ENCODE measurements around the gene TMEM181. TPM values are rescaled to one million over a fixed set of nuclear protein-coding genes. Genes with fewer than 3 reads are reported as not detected.
"Not testable (repeated sequence)": the region's sequence is repeated elsewhere in the genome, so short reads cannot be mapped to it uniquely, and the experiment has no call there.

The TMEM181 gene
- total RNA-seq, 1 experiment from 2014 or later: 24.1 TPM

GRCh38 chr6:158620963-158621693, 61.2 kb downstream of the TMEM181 start:
- DNase-seq (ENCODE audit: low read depth): no peak

- no peak for DNase-seq (ENCODE audit: low read depth)
Measured at GRCh38 chr6:158621694-158622544, 62.0 kb downstream of the TMEM181 start.

- DNase-seq (ENCODE audit: low read depth): no peak
Measured at GRCh38 chr6:158622545-158623190, 62.8 kb downstream of the TMEM181 start.

DNA sequence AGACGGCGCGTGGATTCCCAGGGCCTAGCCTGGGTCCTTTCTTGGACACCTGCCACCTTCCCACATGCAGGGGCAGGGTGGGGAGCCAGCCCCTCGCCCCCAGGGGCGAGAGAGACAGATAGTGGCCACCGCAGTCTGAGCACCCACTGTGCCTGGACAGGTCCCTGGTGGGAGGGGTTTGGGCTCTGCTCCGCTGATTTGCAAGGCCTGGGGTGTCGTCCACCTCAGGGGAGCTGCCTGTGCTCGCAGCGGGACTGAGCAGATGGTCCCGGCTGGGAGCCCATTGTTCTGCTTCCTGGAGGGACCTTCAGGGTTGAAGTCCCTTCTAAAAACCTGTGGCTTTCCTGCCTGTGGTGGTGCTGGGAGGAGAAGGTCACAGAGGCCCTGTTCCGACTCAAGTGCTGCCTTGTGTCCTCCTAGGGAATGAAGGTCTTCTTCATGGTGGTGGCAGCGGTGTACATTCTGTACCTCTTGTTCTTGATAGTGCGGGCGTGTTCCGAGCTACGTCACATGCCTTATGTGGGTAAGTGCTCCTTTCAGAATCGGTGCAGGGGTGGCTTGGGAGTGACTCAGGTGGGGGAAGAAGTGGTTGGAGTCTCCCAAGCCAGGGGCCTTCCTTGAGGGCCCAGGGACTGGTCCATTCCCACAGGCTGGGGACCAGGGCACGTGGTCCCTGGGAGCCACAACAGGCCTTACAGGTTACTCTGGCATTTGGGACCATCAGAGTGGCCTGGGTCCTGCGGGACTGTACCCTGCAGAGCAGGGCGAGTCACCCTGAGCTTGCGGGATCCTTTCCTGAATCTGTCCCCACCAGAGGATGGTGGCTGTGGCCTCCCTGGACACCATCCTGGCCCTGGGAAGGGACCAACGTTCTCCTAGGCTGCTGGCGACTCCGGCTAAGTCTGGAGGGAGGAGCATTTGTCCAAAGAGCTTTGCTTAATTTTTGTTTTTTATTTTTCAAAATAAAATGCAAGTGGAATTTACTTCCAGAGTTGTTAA, 65.1 kb downstream of the TMEM181 start:
- no peak for DNase-seq (ENCODE audit: low read depth)

DNA sequence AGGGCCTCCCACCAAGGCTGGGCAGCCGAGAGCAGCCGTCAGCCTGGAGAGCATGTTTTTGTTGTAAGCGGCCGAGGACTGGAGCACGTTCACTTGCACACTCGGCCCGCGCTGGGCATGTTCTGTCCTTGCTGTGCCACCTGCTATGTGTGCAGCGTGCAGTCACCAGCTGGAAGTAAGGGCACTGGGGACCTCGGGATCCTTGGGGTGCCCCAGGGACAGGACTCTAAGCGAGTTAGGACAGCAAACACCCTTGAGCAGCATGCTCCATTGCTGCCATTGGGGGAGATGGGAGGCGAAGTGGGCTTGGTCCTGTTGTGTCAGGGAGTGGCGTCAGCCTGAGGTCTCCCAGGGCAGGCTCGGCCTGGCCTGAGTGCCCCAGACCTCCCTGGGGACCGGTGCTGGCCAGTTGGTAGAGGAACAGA, 66.0 kb downstream of the TMEM181 start:
- DNase-seq (ENCODE audit: low read depth): no peak

GRCh38 chr6:158626360-158627167, 66.7 kb downstream of the TMEM181 start:
- no peak for DNase-seq (ENCODE audit: low read depth)

DNA sequence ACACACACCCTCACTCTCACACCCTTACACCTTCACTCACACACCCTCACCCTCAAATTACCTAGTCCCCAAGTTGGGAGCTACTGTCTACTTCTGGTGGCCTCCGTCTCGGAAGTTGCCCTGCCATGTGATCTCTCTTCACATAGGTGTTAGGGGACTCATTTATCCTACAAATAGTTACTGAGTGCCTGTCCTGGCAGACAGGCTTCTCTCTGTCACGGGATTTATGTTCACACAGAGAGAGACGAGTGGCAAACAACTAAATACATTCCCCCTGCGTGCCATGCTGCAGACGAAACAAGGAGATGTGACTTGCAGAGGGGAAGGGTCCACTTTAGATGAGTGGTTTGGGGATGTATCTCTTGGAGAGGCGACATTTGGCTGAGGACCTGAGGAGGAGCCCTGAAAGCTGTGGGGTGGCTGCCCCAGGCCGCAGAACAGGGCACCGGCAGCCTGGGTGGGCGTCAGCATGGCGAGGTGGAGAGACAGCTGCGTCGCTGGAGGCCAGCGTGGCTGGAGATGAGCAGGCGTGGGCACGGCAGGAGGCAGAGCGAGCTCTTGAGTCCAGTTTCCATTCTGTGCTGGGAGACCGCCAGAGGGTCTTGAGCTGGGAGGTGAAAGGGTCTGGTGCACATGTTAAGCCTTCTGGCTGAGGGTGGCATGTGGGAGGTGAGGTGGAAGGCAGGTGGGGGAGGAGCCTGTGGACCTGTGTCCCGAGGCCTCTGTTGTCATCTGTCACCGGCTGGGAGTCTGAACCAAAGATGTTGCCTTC, 67.5 kb downstream of the TMEM181 start:
- no peak for DNase-seq (ENCODE audit: low read depth)

- DNase-seq (ENCODE audit: low read depth): no peak
Measured at GRCh38 chr6:158627940-158628211, 68.0 kb downstream of the TMEM181 start.

GRCh38 chr6:158628542-158628941, 68.7 kb downstream of the TMEM181 start:
- no peak for DNase-seq (ENCODE audit: low read depth)

DNA sequence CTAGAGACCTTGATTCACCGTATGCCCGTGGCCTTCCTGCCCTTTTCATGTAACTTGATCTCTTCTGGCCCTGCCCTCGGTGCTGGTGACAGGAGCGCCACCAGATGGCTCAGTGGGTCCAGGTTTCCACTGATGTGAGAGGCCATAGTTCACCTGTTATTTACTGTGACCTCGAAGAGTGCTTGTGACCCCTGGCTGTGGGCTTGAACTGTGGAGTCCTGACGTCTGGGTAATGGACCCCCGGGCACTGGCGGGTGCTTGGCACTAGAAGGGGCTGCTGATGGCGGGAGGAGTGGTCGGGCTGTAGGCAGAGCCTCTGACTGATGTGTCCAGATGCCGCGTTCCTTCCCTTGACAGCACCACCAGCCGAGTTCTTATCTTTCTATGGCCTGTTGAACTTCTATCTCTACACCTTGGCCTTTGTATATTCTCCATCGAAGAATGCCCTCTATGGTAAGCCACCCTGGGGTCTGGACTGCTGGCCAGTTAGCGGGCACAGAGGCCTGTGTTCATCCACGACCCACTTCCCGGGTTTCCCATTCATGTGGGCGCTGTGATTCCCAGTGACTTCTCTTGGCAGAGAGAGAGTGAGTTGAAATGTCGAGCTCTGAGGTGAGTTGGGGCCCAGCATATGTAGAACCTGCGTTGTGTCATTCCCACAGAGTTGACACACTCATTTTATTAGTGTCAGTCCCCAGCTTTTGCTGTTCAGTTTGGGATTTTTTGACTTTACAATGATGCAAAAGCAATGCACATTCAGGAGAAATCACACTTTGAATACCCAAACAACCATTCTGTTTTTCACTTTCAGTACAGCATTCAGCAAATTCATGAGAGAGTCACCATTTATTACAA, 69.7 kb downstream of the TMEM181 start:
- DNase-seq (ENCODE audit: low read depth): no peak

DNA sequence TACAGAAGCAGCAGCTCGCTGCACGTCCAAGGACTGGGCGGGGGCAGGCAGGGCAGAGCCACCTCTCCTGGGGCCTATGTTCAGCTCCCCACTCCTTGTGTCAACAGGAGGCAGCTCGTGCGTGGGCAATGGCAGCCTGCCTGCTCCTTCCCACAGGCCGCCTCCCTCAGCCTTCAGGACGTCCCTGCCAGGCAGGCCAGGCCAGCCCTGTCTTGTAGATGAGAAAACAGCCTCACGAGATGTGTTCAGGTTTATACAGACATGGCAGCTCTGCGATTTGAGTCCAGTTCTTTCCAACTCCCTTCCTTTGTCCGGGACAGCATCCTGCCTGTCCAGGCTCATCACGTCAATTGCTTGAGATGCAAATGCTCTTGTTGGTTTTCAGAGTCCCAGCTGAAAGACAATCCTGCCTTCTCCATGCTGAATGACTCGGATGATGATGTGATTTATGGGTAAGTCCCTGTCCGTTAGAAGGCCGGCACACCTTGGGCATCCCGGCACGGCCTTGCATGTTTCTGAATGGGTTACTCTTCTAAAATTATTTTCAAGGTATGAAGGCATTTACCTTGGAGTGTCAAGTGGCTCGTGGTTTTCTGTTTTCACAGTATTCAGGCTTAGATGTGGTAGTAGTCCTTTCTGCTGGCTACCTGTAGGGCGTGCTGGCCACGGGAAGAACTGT, 71.2 kb downstream of the TMEM181 start:
- DNase-seq (ENCODE audit: low read depth): no peak

DNA sequence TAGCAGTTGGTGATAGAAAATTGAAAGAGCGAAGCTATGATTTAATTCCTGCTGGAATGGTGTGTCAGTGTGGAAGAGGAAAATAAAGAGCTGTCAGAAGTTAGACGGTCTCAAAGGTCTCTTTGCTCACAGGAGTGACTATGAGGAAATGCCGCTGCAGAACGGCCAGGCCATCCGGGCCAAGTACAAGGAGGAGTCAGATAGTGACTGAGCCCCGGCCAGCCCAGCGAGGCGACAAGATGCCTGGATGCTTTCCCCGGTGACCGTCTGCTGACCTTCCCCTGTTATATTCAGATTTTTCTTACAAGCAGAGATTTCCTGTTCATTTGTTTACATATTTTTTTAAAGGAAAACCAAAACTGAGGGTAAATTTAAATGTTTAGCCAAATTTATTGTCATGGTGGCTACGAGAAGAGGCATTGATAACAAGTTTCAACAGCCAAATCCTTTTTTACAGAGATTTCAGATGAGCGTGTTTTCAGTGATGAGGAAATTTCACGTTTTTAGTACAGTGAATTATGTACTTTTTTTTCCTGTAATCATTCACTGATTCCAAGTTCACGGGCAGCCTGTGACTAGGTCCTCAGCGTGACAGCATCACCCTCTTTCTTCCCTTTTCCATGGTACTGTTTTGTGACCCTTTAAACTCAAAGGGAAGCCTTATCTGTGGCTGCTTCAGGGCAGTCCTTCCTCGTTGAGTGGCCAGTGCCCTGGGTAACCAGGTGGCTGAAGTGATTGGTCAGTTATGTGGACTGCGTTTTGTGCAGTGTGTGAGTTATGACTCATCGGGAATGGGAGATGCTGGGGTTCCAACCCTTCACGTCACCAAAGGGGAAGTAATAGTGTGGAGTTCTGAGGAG, 72.0 kb downstream of the TMEM181 start:
- peak; percentile 73 for DNase-seq (ENCODE audit: low read depth)

- not testable (repeated sequence) for DNase-seq (ENCODE audit: low read depth)
Measured at GRCh38 chr6:158632538-158633119, 72.7 kb downstream of the TMEM181 start.

- DNase-seq (ENCODE audit: low read depth): no peak
Measured at GRCh38 chr6:158633127-158633526, 73.2 kb downstream of the TMEM181 start.

DNA sequence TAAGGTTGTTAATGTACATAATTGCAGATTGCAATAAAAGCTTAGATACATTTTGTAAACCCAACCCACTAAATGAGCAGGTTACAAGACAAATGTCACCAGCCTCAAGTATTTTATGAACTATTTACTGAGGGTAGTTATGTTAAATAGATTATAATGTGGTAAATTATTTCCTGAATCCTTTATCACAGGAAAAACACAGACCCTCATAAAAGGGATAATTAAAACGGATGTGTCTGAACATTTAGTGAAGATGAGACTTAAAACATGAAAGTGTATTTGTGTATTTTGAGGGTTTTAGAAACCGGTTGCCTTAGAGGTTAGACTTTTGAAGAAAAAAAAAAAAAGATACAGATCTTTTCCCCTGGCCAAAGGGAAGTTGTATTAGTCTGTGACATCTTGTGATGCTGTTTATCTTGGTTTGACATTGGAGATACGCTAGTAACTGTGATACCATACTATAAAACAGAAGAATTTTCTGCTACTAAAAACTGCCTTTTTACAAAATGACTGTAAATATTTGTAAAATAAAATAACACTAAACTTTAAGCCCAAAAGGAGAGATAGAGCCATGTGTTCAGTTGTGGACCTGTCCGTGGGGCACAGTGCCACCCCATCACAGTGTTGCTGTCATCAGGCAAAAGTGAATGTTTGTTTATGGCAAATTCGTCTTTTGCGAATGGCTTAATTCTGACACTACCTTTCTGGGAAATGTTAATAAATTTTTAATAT, 75.0 kb downstream of the TMEM181 start:
- no peak for DNase-seq (ENCODE audit: low read depth)

Data from HT1080 (cell line).